IPS-18a (cell line): ENCODE data around the gene HAGHL.
"Not testable (repeated sequence)": the region's sequence is repeated elsewhere in the genome, so short reads cannot be mapped to it uniquely, and the experiment has no call there.

Experiments
- H3K27ac ChIP-seq: one replicate; pipeline ENCODE4 v1.5.1; 2013; ENCODE audit warnings: low read length
- H3K27me3 ChIP-seq: one replicate; pipeline ENCODE4 v1.6.1; 2013; ENCODE audit warnings: mild to moderate bottlenecking, low read length; ENCODE audit not compliant: control insufficient read depth, insufficient read depth
- H3K36me3 ChIP-seq: one replicate; pipeline ENCODE4 v1.6.1; 2013; ENCODE audit warnings: low read depth, low read length; ENCODE audit not compliant: control insufficient read depth
- H3K4me1 ChIP-seq: one replicate; pipeline ENCODE4 v1.6.1; 2013; ENCODE audit warnings: low read depth, low read length; ENCODE audit not compliant: control insufficient read depth
- H3K4me3 ChIP-seq: one replicate; pipeline ENCODE4 v1.5.1; 2013; ENCODE audit warnings: low read length
- H3K9ac ChIP-seq: one replicate; pipeline ENCODE4 v1.6.1; 2013; ENCODE audit warnings: mild to moderate bottlenecking, low read length, moderate library complexity
- H3K9me3 ChIP-seq: one replicate; pipeline ENCODE4 v1.6.1; 2013; ENCODE audit warnings: low read depth, low read length; ENCODE audit not compliant: control insufficient read depth

HAGHL gene

DNA sequence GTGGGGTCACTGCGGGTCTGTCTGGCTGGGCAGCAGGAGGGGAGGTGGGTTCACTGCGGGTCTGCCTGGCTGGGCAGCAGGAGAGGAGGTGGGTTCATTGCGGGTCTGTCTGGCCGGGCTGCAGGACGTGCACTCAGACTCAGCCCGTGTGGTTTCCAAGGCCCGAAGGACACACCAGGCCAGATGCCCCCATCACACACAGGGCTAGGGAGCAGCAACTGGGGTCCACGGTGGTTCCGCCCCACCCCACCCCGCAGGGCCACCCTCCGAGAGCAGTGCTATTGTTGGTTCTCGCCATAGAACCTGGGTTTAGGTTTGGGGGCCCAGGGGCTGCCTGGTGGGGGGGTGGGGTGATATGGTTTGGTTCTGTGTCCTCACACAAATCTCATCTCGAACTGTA lies 19.7 kb downstream of the HAGHL start:
- H3K4me3 ChIP-seq = no peak overlapping the region
- H3K9ac ChIP-seq = no peak overlapping the region
- H3K9me3 ChIP-seq = no peaks in the 10 kb centered on the region
- H3K27ac ChIP-seq = no peak overlapping the region
- H3K36me3 ChIP-seq = no peaks in the 10 kb centered on the region
- no peaks in the 10 kb centered on the region for H3K27me3 ChIP-seq
- peaks cover 9% of the 10 kb centered on the region for H3K4me1 ChIP-seq

DNA sequence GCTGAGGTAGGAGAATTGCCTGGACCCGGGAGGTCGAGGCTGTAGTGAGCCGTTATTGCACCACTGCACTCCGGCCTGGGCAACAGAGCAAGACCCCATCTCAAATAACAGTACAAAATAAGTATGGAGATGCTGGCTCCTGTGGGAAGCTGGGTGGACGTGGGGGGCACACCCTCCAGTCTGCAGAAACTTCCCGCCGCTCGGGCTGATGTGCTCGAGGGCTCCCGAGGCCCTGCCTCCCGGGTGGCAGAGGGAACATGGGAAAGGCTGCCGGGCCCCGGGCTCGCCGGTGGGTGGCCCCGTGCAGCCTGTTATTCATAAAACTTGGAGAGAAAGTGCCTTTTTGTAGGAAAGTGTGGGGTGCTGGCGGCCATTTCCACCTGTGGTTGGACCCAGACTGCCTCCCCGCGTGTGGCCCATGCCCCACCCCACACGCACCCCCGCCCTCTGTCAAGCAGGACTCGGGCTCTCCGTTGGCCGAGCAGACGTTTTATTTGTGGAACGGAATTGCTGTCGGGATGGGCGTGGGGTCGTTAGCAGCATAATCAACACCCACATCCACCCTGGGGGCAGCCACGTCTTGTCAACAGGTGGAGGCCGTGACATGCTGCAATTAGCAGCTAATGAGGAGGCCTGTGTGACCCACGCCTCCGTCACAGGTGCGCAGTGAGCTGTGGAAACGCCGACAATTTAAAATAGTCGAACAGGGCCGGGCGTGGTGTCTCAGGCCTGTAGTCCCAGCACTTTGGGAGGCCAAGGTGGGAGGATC lies 21.3 kb downstream of the HAGHL start:
- H3K9me3 ChIP-seq = no peaks in the 10 kb centered on the region
- H3K27ac ChIP-seq = no peak overlapping the region
- no peaks in the 10 kb centered on the region for H3K36me3 ChIP-seq
- H3K4me1 ChIP-seq = peaks cover 18% of the 10 kb centered on the region
- no peaks in the 10 kb centered on the region for H3K27me3 ChIP-seq
- H3K4me3 ChIP-seq = no peak overlapping the region
- H3K9ac ChIP-seq = no peak overlapping the region

DNA sequence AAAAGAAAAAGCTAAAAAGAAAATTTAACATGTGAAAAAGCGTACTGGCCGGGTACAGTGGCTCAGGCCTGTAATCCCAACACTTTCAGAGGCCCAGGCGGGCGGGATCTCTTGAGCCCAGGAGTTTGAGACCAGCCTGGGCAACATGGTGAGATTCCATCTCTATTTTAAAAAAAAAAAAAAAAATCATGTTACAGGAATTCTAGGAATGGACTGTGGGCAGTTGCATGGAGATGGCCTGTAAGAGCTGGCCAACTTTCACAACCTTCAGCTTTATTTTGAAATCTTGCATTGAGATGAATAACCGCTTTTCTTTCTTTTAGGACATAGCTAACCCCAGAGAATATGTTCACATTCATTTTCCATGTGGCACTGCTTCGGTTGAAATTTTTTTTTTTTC lies 22.1 kb downstream of the HAGHL start:
- Histone ChIP-seq H3K36me3 (no peaks in the 10 kb centered on the region), H3K27ac (no peak overlapping the region), H3K9me3 (no peaks in the 10 kb centered on the region), H3K4me3 (no peak overlapping the region), H3K9ac (no peak overlapping the region), H3K4me1 (peaks cover 18% of the 10 kb centered on the region), H3K27me3 (no peaks in the 10 kb centered on the region)

DNA sequence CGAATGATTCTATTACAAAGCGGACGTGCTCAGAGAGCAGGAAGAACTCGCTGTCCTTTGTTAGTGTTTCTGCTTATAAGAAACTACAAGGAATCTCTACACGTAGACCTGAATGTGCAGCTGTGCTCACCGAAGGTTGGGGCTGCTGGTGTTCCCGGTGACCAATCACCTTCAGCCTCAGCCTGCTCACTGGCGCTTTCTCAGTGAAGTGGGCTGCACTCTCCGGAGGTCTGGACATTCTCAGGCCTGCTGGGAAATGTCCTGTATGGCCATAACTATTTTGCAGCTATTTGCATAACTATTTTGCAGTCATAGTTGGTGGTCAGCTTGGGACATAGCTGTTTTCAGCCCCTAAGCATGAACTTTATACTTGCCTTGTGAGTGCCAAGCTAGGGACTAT lies 23.6 kb downstream of the HAGHL start:
- Histone ChIP-seq H3K27me3 (no peaks in the 10 kb centered on the region), H3K4me1 (peaks cover 18% of the 10 kb centered on the region), H3K9ac (no peak overlapping the region), H3K9me3 (no peaks in the 10 kb centered on the region), H3K4me3 (no peak overlapping the region), H3K27ac (no peak overlapping the region), H3K36me3 (no peaks in the 10 kb centered on the region)

DNA sequence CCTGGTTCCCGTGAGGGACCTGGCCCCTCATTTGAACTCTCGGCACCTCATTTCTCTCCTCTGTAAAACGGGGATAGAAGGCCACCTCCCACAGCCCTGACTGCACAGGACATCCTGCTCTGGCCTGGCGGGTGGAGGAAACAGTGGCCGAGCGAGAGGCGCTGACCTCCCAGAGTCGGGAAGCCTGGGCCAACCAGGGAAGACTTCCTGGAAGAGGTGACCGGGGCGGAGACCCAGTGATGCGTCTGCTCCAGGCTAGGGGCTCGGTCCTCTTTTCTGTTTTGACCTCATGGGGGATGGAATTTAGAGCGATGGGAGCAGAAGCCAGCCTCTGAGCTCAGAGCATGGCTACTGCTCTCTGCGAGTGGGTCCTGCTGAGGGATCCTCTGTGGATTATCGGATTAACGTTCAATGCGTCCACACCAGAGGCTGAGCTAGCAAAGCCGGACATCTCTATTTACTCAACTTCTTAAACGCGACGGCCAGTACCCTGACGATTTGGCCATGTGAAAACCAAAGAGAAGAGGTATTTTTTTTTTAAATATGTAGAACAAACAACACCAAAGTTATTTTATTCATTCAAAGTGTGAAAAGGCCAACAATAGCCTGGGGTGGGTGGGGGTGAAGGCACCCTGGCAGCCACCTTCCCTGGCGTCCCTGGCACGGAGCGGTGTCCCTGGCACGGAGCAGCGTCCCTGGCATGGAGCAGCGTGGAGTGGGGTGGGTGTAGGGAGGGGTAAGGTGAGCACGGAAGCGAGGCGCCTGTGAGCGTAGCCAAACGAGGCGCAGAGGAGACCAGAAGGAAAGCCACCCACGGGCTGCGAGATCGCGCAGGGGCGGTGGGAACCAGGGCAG lies 24.5 kb downstream of the HAGHL start:
- H3K9me3 ChIP-seq = no peaks in the 10 kb centered on the region
- H3K4me1 ChIP-seq = peaks cover 18% of the 10 kb centered on the region
- no peaks in the 10 kb centered on the region for H3K27me3 ChIP-seq
- no peak overlapping the region for H3K9ac ChIP-seq
- no peak overlapping the region for H3K27ac ChIP-seq
- H3K4me3 ChIP-seq = no peak overlapping the region
- no peaks in the 10 kb centered on the region for H3K36me3 ChIP-seq

- Histone ChIP-seq H3K36me3 (no peaks in the 10 kb centered on the region), H3K4me3 (no peak overlapping the region), H3K27ac (no peak overlapping the region), H3K9ac (no peak overlapping the region), H3K9me3 (no peaks in the 10 kb centered on the region), H3K4me1 (peaks cover 18% of the 10 kb centered on the region), H3K27me3 (no peaks in the 10 kb centered on the region)
These were observed 25.1 kb downstream of the HAGHL start for GRCh38 chr16:752007-752312.

DNA sequence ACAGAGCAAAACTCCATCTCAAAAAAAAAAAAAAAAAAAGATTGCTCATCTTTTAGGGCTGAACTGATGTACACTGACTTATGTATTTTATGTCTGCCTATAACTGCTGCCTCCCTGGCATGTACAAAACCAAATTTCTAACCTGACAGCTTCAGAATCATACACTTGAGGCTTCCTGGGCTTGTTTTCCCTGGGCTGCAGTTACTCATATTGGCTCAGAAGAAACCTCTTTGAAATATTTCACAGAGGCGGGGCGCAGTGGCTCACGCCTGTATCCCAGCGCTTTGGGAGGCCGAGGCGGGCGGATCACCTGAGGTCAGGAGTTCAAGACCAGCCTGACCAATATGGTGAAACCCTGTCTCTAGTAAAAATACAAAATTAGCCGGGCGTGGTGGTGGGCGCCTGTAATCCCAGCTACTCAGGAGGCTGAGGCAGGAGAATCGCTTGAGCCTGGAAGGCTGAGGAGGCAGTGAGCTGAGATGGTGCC lies 27.3 kb downstream of the HAGHL start:
- not testable (repeated sequence) for H3K9me3 ChIP-seq, H3K36me3 ChIP-seq, H3K27ac ChIP-seq, H3K4me3 ChIP-seq, H3K27me3 ChIP-seq, H3K9ac ChIP-seq
- peaks cover 18% of the 10 kb centered on the region for H3K4me1 ChIP-seq

- Histone ChIP-seq H3K4me3 (no peak overlapping the region), H3K36me3 (no peaks in the 10 kb centered on the region), H3K27ac (no peak overlapping the region), H3K4me1 (peaks cover 18% of the 10 kb centered on the region), H3K9me3 (no peaks in the 10 kb centered on the region), H3K9ac (no peak overlapping the region), H3K27me3 (no peaks in the 10 kb centered on the region)
These were observed 27.8 kb downstream of the HAGHL start for GRCh38 chr16:754656-755055.

DNA sequence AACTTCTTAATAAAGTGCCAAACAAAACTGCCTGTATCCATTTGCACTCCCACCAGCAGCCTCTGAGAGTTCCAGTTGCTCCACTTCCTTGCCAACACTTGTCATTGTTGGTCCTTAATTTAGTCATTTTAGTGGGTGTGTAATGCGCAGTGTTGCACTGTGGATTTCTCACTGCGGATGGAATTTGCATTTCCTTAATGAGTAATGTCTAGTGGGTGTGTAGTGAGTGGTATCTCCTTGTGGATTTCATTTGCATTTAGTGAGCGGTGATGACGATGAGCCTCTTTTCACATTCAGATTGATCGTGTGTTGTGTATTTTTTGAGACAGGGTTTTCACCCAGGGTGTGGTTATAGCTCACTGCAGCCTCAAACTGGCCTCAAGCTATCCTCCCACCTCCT lies 29.5 kb downstream of the HAGHL start:
- no peak overlapping the region for H3K9ac ChIP-seq
- peaks cover 12% of the 10 kb centered on the region for H3K4me1 ChIP-seq
- H3K27me3 ChIP-seq = no peaks in the 10 kb centered on the region
- no peak overlapping the region for H3K4me3 ChIP-seq
- H3K27ac ChIP-seq = no peak overlapping the region
- no peaks in the 10 kb centered on the region for H3K9me3 ChIP-seq
- H3K36me3 ChIP-seq = no peaks in the 10 kb centered on the region

DNA sequence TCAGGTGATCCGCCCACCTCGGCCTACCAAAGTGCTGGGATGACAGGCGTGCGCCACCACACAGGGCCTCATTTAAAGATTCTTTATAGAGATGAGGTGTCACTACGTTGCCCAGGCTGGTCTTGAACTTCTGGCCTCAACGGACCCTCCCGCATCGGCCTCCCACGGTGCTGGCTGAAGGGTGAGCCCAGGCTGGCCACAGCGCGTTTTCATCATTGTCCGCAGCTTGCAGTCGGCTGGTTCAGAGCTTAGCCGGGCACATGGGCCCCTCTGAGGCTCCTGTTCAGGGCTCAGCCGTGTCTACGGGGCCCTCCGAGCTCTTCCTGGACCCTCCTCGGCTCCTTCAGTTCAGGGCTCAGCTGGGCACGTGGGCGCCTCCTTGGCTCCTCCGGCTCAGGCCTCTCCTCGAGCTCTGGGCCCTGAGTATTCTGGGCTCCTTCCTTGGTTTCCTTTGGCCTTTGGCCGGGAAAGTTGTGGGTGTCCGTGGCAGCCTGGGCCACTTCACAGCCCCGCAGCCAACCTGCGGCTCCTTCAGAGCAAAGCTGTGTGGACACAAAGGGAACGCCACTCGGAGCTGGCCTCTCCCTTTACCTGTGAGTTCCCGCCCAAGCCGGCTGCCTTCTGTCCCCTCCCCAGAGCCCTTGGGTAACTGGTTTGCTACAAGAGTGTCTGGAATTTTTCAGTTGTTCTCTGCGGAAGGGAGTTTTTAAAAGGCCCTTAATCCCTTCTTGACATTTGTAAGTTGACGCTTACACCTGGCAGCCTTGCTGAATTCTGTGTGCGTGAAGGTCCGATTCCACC lies 32.4 kb downstream of the HAGHL start:
- H3K36me3 ChIP-seq = no peaks in the 10 kb centered on the region
- no peak overlapping the region for H3K27ac ChIP-seq
- H3K27me3 ChIP-seq = no peaks in the 10 kb centered on the region
- H3K4me1 ChIP-seq = no peaks in the 10 kb centered on the region
- no peak overlapping the region for H3K4me3 ChIP-seq
- no peaks in the 10 kb centered on the region for H3K9me3 ChIP-seq
- no peak overlapping the region for H3K9ac ChIP-seq

- Histone ChIP-seq H3K4me3 (no peak overlapping the region), H3K9me3 (no peaks in the 10 kb centered on the region), H3K27ac (no peak overlapping the region), H3K27me3 (no peaks in the 10 kb centered on the region), H3K36me3 (no peaks in the 10 kb centered on the region), H3K4me1 (no peaks in the 10 kb centered on the region), H3K9ac (no peak overlapping the region)
These were observed 33.2 kb downstream of the HAGHL start for GRCh38 chr16:760065-760464.
